ENCODE results near the gene RNF5.
A peak's percentile ranks its signal among the peaks of the same experiment; 100 is the strongest.

Gene RNF5

GRCh38 chr6:32148289-32149091, 29.7 kb upstream of the RNF5 start:
- no peaks in the 10 kb centered on the region for H3K9me3 Mint-ChIP-seq
- peaks cover 36% of the 10 kb centered on the region for H3K27me3 Mint-ChIP-seq
- H3K27ac Mint-ChIP-seq: no peak overlapping the region
- no peaks in the 10 kb centered on the region for H3K36me3 Mint-ChIP-seq (ENCODE audit: low read depth)
- peak overlapping the region; percentile 77 for H3K4me3 Mint-ChIP-seq
- peaks cover 46% of the 10 kb centered on the region for H3K4me1 Mint-ChIP-seq (ENCODE audit: low read depth)

- Mint-ChIP-seq H3K9me3 (no peaks in the 10 kb centered on the region), H3K27me3 (peaks cover 36% of the 10 kb centered on the region), H3K4me3 (peak overlapping the region; percentile 77), H3K27ac (no peak overlapping the region), H3K4me1 (ENCODE audit: low read depth) (peaks cover 48% of the 10 kb centered on the region), H3K36me3 (ENCODE audit: low read depth) (no peaks in the 10 kb centered on the region)
Measured at GRCh38 chr6:32149092-32149755, 29.0 kb upstream of the RNF5 start.

GRCh38 chr6:32149932-32150870, 28.0 kb upstream of the RNF5 start:
- no peak overlapping the region for H3K4me3 Mint-ChIP-seq
- no peak overlapping the region for H3K27ac Mint-ChIP-seq
- peaks cover under 1% of the 10 kb centered on the region for H3K36me3 Mint-ChIP-seq (ENCODE audit: low read depth)
- H3K9me3 Mint-ChIP-seq: no peaks in the 10 kb centered on the region
- peaks cover 58% of the 10 kb centered on the region for H3K4me1 Mint-ChIP-seq (ENCODE audit: low read depth)
- peaks cover 36% of the 10 kb centered on the region for H3K27me3 Mint-ChIP-seq

DNA sequence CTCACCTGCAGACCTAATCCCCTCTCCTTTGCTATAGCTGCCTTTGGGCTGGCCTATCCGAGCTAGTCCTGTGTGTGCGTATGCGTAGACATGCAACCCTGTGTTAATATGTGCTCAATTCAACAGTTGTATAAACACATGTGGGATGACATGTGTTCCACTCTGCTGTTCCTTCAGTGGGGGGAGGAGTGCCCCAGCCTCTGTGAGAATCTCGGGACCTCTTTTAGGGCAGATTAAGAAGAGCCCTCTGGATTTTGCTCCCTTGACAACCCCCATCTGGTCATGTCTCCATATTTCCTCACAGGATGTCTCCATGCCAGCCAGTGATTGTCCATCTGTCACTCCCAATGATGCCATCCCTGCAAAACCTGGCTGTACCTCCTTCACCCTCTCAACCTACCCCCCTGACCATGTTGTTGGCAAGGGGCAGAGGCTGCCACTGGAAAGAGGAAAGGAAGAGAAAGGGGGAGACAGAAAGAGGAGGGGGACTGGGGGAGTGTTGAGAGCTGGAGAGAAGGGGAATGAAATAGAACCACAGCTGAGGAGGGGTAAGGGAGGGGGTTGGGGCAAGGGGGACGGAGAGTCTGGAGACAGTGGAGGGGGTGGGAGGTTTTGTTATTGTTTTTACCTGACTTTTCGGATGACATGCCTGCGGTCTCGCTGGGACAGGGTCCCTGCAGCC, 26.9 kb upstream of the RNF5 start:
- Mint-ChIP-seq H3K4me1 (ENCODE audit: low read depth) (peaks cover 65% of the 10 kb centered on the region), H3K9me3 (no peaks in the 10 kb centered on the region), H3K36me3 (ENCODE audit: low read depth) (peaks cover 6% of the 10 kb centered on the region), H3K27me3 (peaks cover 35% of the 10 kb centered on the region), H3K4me3 (peak overlapping the region; percentile 29), H3K27ac (peak overlapping the region; percentile 22)

DNA sequence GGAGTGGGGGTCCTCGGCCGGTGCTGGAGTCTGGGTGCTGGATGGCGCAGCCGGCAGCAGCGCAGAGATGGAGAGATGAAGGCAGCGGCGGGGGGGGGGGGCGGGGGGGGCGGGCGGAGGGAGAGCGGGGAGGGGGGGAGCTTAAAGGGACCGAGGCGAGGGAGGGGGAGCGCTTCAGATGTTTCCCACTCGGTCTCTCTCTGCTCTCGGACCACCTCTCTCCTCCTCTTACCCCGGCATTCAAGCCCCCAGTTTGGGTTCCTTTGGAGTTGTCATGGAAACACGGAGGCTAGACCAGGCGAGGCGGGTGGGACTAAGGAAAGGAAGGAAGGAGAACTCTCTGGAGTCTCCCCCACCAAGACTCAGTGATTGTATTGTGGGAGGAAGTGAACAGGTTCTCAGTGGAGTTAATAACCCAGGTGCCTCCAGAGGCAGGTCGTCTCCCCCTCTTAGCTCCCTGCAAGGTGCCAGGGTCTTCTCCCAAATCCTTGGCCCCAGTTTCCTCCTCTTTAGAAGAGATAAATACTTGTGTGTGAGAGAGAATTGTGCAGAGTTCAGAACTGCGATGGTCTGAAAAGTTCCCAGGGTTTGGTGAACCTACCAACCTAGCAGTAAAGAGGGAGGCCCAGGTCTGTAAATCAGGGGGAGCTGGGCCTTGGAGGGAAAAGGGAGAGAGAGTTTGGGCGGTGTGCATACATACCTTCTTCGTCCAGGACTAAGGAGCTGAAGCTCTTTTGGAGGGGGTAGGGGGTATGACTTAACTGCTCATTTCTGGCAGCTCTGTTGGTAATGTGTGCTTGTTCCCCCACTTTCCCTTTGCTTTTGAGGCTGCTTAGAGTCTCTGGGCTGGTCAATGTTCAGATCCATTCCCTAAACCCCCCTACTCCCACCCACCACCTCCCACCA, 26.1 kb upstream of the RNF5 start, which contains the start of gene PRRT1:
PRRT1 (minus strand) TSS at position 77 of the 906 bp plus-strand sequence. CDS start 112 bp downstream, outside the sequence.
- Mint-ChIP-seq H3K4me3 (peak within 1 kb of the TSS; percentile 95), H3K27me3 (peaks cover 29% of the 10 kb centered on the region), H3K9me3 (no peaks in the 10 kb centered on the region), H3K4me1 (ENCODE audit: low read depth) (peaks cover 65% of the 10 kb centered on the region), H3K36me3 (ENCODE audit: low read depth) (peaks cover 6% of the 10 kb centered on the region), H3K27ac (peak within 1 kb of the TSS; percentile 91)

- H3K9me3 Mint-ChIP-seq: no peaks in the 10 kb centered on the region
- peak overlapping the region; percentile 95 for H3K4me3 Mint-ChIP-seq
- peak overlapping the region; percentile 91 for H3K27ac Mint-ChIP-seq
- peaks cover 27% of the 10 kb centered on the region for H3K27me3 Mint-ChIP-seq
- peaks cover 12% of the 10 kb centered on the region for H3K36me3 Mint-ChIP-seq (ENCODE audit: low read depth)
- H3K4me1 Mint-ChIP-seq (ENCODE audit: low read depth): peaks cover 62% of the 10 kb centered on the region
Measured at GRCh38 chr6:32152769-32153563, 25.2 kb upstream of the RNF5 start.

GRCh38 chr6:32153564-32154513, 24.4 kb upstream of the RNF5 start, which contains the start of gene PPT2:
TSS of gene PPT2 (plus strand) at chr6:32154141. CDS start at chr6:32154595, 454 bp downstream.
- Mint-ChIP-seq H3K4me1 (ENCODE audit: low read depth) (peaks cover 54% of the 10 kb centered on the region), H3K27me3 (peaks cover 20% of the 10 kb centered on the region), H3K36me3 (ENCODE audit: low read depth) (peaks cover 20% of the 10 kb centered on the region), H3K4me3 (peak within 1 kb of the TSS; percentile 95), H3K9me3 (no peaks in the 10 kb centered on the region), H3K27ac (peak within 1 kb of the TSS; percentile 91)

GRCh38 chr6:32154514-32155161, 23.6 kb upstream of the RNF5 start:
- Mint-ChIP-seq H3K4me1 (ENCODE audit: low read depth) (peaks cover 49% of the 10 kb centered on the region), H3K9me3 (no peaks in the 10 kb centered on the region), H3K4me3 (peak overlapping the region; percentile 95), H3K36me3 (ENCODE audit: low read depth) (peaks cover 26% of the 10 kb centered on the region), H3K27me3 (peaks cover 16% of the 10 kb centered on the region), H3K27ac (peak overlapping the region; percentile 91)

DNA sequence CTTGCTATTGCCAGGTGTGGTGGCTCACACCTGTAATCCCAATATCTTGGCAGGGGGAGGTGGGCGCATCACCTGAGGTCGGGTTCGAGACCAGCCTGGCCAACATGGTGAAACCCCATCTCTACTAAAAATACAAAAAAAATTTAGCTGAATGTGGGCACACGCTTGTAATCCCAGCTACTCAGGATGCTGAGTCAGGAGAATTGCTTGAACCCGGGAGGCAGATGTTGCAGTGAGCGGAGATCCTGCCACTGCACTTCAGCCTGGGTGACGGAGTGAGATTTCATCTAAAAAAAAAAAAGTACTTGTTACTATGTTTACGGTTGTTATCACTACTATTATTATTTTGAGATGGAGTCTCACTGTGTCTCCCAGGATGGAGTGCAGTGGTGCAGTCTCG, 21.3 kb upstream of the RNF5 start:
- peaks cover 26% of the 10 kb centered on the region for H3K36me3 Mint-ChIP-seq (ENCODE audit: low read depth)
- peaks cover 35% of the 10 kb centered on the region for H3K4me1 Mint-ChIP-seq (ENCODE audit: low read depth)
- H3K27me3 Mint-ChIP-seq: peaks cover 4% of the 10 kb centered on the region
- H3K9me3 Mint-ChIP-seq: no peaks in the 10 kb centered on the region
- H3K27ac Mint-ChIP-seq: no peak overlapping the region
- H3K4me3 Mint-ChIP-seq: no peak overlapping the region

GRCh38 chr6:32158052-32158451, 20.2 kb upstream of the RNF5 start:
- Mint-ChIP-seq H3K27me3 (peaks cover under 1% of the 10 kb centered on the region), H3K27ac (no peak overlapping the region), H3K36me3 (ENCODE audit: low read depth) (peaks cover 33% of the 10 kb centered on the region), H3K9me3 (no peaks in the 10 kb centered on the region), H3K4me3 (no peak overlapping the region), H3K4me1 (ENCODE audit: low read depth) (peaks cover 23% of the 10 kb centered on the region)

DNA sequence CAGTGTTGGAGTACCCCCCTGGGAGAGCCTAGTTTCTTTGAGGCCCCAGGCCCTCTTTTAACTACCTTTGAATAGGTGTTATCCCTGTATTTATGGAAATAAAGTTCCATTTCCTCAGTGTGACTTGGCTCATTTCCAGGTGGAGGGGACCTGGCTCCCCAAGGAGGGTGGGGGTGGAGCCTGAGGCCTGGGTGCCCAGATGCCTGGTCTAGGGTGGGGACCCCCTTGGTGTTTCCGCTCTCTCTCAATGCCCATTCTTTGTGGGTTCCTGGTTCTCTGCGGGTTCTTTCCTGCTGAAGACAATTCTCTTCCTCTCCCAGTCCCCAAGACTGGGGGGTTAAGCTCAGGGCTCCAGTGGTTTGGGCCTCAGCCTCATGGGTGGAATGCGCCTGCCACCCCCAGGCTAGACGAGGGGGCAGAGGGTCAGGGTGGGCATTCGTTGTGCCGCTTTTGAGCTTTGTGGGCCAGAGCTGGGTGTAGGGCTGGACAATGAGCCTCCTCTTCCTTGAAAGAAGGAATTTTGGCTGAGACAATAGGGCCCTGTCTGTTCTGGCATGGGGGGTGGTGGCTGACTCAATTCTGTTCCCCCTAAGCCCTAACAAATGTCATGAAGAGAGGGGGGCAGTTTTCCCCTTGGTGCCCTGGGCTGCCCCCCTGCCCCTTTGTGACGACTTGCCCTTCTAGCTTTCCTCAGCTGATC, 14.5 kb upstream of the RNF5 start:
- H3K9me3 Mint-ChIP-seq: no peaks in the 10 kb centered on the region
- peaks cover 30% of the 10 kb centered on the region for H3K36me3 Mint-ChIP-seq (ENCODE audit: low read depth)
- H3K4me1 Mint-ChIP-seq (ENCODE audit: low read depth): no peaks in the 10 kb centered on the region
- no peaks in the 10 kb centered on the region for H3K27me3 Mint-ChIP-seq
- no peak overlapping the region for H3K4me3 Mint-ChIP-seq
- H3K27ac Mint-ChIP-seq: no peak overlapping the region

Data from stimulated activated naive CD8-positive, alpha-beta T cell treated with anti-CD3 and anti-CD28 coated beads, Interleukin-15, Interleukin-2, amounts not matched to agents 100 ng/mL and 50 ng/mL, for 24 hours (primary cell).